Testis (tissue), 2 donors: ENCODE data around the gene DENND5B.

Experiments used
- POLR2A ChIP-seq: fragments of 450-650 bp; IDR thresholded peaks from one replicate; pipeline ENCODE4 v1.6.1; 2017; ENCODE audit warnings: antibody characterized with exemption, mild to moderate bottlenecking, moderate library complexity
- TF ChIP-seq, protein P1 (sequence below), 3 experiments: fragments of 450-650 bp in 2 of 3; fragments of 200-600 bp in 1 of 3; sonication (generic) in 1 of 3; IDR thresholded peaks; one replicate each; pipeline ENCODE4 v1.5.1; 2016 to 2019; ENCODE audit warnings: antibody characterized with exemption in 3 of 3, mild to moderate bottlenecking in 2 of 3, moderate library complexity in 1 of 3

DNA sequence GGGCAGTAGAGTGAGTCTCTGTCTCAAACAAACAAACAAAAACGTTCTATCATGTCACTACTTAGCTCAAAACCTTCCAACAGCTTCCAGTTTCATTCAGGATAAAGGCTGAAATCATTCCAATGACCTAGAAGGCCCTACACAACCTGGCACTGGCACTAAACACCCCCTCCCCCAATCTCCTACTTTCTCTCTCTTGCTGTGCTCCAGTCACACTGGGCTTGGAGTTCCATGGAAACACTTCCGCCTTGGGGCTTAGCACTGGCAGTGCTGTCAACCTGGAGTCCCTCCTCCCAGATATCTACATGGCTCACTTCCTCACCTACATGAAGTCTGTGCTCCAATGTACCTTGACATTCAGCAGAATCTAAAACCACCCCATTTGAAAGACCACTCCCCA lies 199.9 kb downstream of the DENND5B start:
- no peak for TF ChIP-seq POLR2A
- TF ChIP-seq, protein P1, sequence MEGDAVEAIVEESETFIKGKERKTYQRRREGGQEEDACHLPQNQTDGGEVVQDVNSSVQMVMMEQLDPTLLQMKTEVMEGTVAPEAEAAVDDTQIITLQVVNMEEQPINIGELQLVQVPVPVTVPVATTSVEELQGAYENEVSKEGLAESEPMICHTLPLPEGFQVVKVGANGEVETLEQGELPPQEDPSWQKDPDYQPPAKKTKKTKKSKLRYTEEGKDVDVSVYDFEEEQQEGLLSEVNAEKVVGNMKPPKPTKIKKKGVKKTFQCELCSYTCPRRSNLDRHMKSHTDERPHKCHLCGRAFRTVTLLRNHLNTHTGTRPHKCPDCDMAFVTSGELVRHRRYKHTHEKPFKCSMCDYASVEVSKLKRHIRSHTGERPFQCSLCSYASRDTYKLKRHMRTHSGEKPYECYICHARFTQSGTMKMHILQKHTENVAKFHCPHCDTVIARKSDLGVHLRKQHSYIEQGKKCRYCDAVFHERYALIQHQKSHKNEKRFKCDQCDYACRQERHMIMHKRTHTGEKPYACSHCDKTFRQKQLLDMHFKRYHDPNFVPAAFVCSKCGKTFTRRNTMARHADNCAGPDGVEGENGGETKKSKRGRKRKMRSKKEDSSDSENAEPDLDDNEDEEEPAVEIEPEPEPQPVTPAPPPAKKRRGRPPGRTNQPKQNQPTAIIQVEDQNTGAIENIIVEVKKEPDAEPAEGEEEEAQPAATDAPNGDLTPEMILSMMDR (IDR thresholded peaks at IDR 0.05), result no peak
